ENCODE results near the gene BPIFB3. TPM values are rescaled to one million over a fixed set of nuclear protein-coding genes. Genes with fewer than 3 reads are reported as not detected.

BPIFB3 gene
- total RNA-seq, 2 experiments from 2014 or later, result not detected

GRCh38 chr20:33010133-33010504 is 43.6 kb upstream of the BPIFB3 start:
- no peak overlapping the region for H3K27ac Mint-ChIP-seq
- no peak for ATAC-seq
- H3K4me1 Mint-ChIP-seq (ENCODE audit: low read depth), result peaks cover 3% of the 10 kb centered on the region
- no peak for DNase-seq
- H3K4me3 Mint-ChIP-seq, result no peak overlapping the region
- ChIA-PET POLR2A (no interaction called here), CTCF (interaction anchor here (0.8 to 1.2 kb wide), 2 partner anchors 10 to 15 kb away, joined by 3 read pairs; no protein-coding TSS in a partner anchor)
- no peaks in the 10 kb centered on the region for H3K27me3 Mint-ChIP-seq
- H3K9me3 Mint-ChIP-seq, result peaks cover 3% of the 10 kb centered on the region
- intact Hi-C loops (cut with micrococcal nuclease), result no loop called here
- no peaks in the 10 kb centered on the region for H3K36me3 Mint-ChIP-seq (ENCODE audit: low read depth)
- no peak for TF ChIP-seq CTCF (IDR thresholded peaks at IDR 0.05)

GRCh38 chr20:33010674-33011449 is 42.8 kb upstream of the BPIFB3 start:
- no peak overlapping the region for H3K27ac Mint-ChIP-seq

GRCh38 chr20:33012327-33013189 is 41.1 kb upstream of the BPIFB3 start:
- TF ChIP-seq CTCF (IDR thresholded peaks at IDR 0.05), result no peak
- H3K27me3 Mint-ChIP-seq, result no peaks in the 10 kb centered on the region
- ATAC-seq (no peak), DNase-seq (no peak)
- CTCF ChIA-PET, result interaction anchor here (0.7 to 0.9 kb wide), 2 partner anchors 15 to 18 kb away, joined by 3 read pairs; no protein-coding TSS in a partner anchor
- no peaks in the 10 kb centered on the region for H3K9me3 Mint-ChIP-seq
- H3K27ac Mint-ChIP-seq, result no peak overlapping the region
- H3K4me1 Mint-ChIP-seq (ENCODE audit: low read depth), result no peaks in the 10 kb centered on the region
- no peak overlapping the region for H3K4me3 Mint-ChIP-seq
- H3K36me3 Mint-ChIP-seq (ENCODE audit: low read depth), result no peaks in the 10 kb centered on the region
- intact Hi-C loops (cut with micrococcal nuclease), result no loop called here
- POLR2A ChIA-PET, result no interaction called here

More at GRCh38 chr20:33010674-33011449, 42.8 kb upstream of the BPIFB3 start:
- Mint-ChIP-seq H3K4me1 (ENCODE audit: low read depth) (no peaks in the 10 kb centered on the region), H3K9me3 (no peaks in the 10 kb centered on the region), H3K27me3 (no peaks in the 10 kb centered on the region), H3K4me3 (no peak overlapping the region), H3K36me3 (ENCODE audit: low read depth) (no peaks in the 10 kb centered on the region)
- no peak for DNase-seq
- CTCF ChIA-PET, result interaction anchor here (1.2 kb wide), 1 partner anchor 16 kb away, joined by 3 read pairs; no protein-coding TSS in a partner anchor
- POLR2A ChIA-PET, result no interaction called here
- no peak for ATAC-seq
- intact Hi-C loops (cut with micrococcal nuclease), result no loop called here
- no peak for TF ChIP-seq CTCF (IDR thresholded peaks at IDR 0.05)

GRCh38 chr20:33013701-33014326 is 39.9 kb upstream of the BPIFB3 start:
- ChIA-PET CTCF (interaction anchor here (0.9 to 1.9 kb wide), 2 partner anchors 19 to 112 kb away, joined by 3 to 5 read pairs; no protein-coding TSS in a partner anchor), POLR2A (no interaction called here)
- ATAC-seq, result no peak
- H3K4me1 Mint-ChIP-seq (ENCODE audit: low read depth), result no peaks in the 10 kb centered on the region
- H3K36me3 Mint-ChIP-seq (ENCODE audit: low read depth), result no peaks in the 10 kb centered on the region
- H3K27me3 Mint-ChIP-seq, result no peaks in the 10 kb centered on the region
- intact Hi-C loops (cut with micrococcal nuclease), result no loop called here
- no peak overlapping the region for H3K4me3 Mint-ChIP-seq
- H3K27ac Mint-ChIP-seq, result no peak overlapping the region
- no peak for DNase-seq
- no peak for TF ChIP-seq CTCF (IDR thresholded peaks at IDR 0.05)
- no peaks in the 10 kb centered on the region for H3K9me3 Mint-ChIP-seq
